HepG2 (cell line): Measurements from ENCODE around the gene NFE2L1. TPM values are rescaled to one million over a fixed set of nuclear protein-coding genes. Genes with fewer than 3 reads are reported as not detected.

Source experiments
- MATR3 ChIP-seq: sonication (generic); formaldehyde crosslinking; IDR thresholded peaks from 2 replicates; pipeline ENCODE4 v1.4.0; 2020; ENCODE audit warnings: missing genetic modification reagents
- MYNN ChIP-seq: sonication (generic); formaldehyde crosslinking; IDR thresholded peaks from 2 replicates; pipeline ENCODE4 v1.4.0; 2020; ENCODE audit warnings: mild to moderate bottlenecking, low read depth, missing genetic modification reagents
- ZEB1 ChIP-seq: IDR thresholded peaks from 2 replicates; pipeline ENCODE4 v1.6.1; 2012; ENCODE audit warnings: mild to moderate bottlenecking, low read depth, inconsistent platforms; ENCODE audit not compliant: insufficient replicate concordance
- ZNF18 ChIP-seq: sonication (generic); formaldehyde crosslinking; IDR thresholded peaks from 2 replicates; pipeline ENCODE4 v1.8.0; 2022; ENCODE audit warnings: mild to moderate bottlenecking, missing genetic modification reagents; ENCODE audit not compliant: insufficient replicate concordance
- ZNF343 ChIP-seq: sonication (generic); formaldehyde crosslinking; IDR thresholded peaks from 2 replicates; pipeline ENCODE4 v1.4.0; 2020; ENCODE audit warnings: mild to moderate bottlenecking, missing genetic modification reagents
- polyA plus RNA-seq, 8 experiments: library from polyadenylated mRNA; depleted of rRNA in 3 of 8; stranded (reverse) in 7 of 8; unstranded in 1 of 8; fragments of >200 nt; fragmentation: Illumina TruSeq in 4 of 8; extraction: Trizol in 4 of 8; gene quantifications; 2 replicates each; pipeline versions ENCODE4 v1.2.1 to v1.2.3, GENCODE V29; 2011 to 2016; ENCODE audit warnings: low read depth in 4 of 8, missing spikeins in 1 of 8, mixed read lengths in 1 of 8; ENCODE audit not compliant: insufficient read depth in 1 of 8
- total RNA-seq, 5 experiments: library from RNA; depleted of rRNA; stranded (reverse); fragments of >200 nt; fragmentation: Illumina TruSeq; extraction: Trizol; gene quantifications; 2 replicates each; pipeline ENCODE4 v1.2.3, GENCODE V29; 2016; ENCODE audit warnings: low read depth in 1 of 5
- TF ChIP-seq, protein P1 (sequence below): sonication (generic); formaldehyde crosslinking; IDR thresholded peaks from 2 replicates; pipeline ENCODE4 v1.5.1; 2020; ENCODE audit warnings: missing genetic modification reagents, mild to moderate bottlenecking, borderline replicate concordance
- TF ChIP-seq, protein P2 (sequence below): sonication (generic); formaldehyde crosslinking; IDR thresholded peaks from 2 replicates; pipeline ENCODE4 v1.9.0; 2021; ENCODE audit warnings: missing genetic modification reagents, mild to moderate bottlenecking, borderline replicate concordance

NFE2L1 gene
- total and polyA plus RNA-seq, 2 of the 13 experiments (the other 11 are each of a cell fraction or from before 2014, with no cell fraction given): 67.0 to 234 TPM

DNA sequence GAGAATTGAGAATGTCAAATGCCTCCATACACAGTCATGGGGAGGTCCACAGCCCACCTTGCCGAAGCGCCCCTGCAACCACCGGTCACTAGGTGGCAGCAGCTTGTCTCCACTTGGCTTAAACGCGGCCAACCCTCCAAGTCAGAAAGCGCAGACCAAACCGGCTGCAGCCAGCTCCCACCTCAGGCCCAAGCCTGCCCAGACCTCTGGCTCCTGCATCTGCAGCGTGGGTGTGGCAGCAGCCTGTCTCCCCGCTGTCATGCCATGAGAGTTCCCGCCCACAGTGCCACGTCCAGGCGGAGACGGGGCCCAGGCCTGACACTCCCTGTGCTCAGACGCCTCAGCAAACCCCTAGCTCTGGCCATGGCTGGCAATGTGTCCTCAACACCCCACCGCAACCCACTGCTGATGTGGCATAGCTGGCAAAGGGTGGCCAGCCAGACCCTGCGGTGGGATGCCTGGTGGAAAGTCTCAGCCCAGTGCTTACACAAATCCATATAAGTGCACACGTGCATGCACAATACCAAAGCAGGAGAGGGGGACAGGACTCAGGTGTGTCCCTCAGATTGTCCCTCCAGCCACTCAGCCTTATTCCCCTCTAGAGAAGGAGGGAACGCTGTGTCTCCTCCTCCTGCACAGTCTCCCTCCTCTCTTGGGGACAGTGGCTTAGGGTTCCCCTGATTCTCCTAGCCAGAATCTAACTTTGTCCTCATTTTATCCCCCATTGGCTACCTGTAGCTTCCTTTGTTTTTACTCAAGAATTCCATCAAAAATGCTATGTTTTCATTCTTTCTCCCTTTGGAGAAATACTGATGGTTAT, 21.4 kb upstream of the NFE2L1 start (continued):
- no peak for TF ChIP-seq ZNF343 (CRISPR knock-in tag)
- TF ChIP-seq MYNN (CRISPR knock-in tag): no peak
- TF ChIP-seq, protein P1, sequence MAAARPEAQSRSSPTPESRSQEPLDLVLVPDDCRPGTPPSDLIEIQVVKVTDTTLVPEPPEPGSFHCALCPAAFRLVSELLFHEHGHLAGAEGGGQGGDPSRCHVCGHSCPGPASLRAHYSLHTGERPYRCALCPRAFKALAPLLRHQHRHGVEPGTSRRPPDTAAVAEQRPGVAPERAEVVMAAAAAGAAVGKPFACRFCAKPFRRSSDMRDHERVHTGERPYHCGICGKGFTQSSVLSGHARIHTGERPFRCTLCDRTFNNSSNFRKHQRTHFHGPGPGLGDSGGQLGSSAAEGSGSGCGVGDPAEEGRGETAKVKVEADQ (CRISPR knock-in tag): no peak
- TF ChIP-seq MATR3 (CRISPR knock-in tag): no peak
- no peak for TF ChIP-seq ZEB1
- TF ChIP-seq, protein P2, sequence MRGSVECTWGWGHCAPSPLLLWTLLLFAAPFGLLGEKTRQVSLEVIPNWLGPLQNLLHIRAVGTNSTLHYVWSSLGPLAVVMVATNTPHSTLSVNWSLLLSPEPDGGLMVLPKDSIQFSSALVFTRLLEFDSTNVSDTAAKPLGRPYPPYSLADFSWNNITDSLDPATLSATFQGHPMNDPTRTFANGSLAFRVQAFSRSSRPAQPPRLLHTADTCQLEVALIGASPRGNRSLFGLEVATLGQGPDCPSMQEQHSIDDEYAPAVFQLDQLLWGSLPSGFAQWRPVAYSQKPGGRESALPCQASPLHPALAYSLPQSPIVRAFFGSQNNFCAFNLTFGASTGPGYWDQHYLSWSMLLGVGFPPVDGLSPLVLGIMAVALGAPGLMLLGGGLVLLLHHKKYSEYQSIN (CRISPR knock-in tag): no peak
- TF ChIP-seq ZNF18: no peak
